Activated CD4-positive, alpha-beta memory T cell treated with anti-CD3 and anti-CD28 coated beads, Interleukin-2, amount 10 ng/mL, durations not matched to agents 7 days and 5 days (primary cell): ENCODE results near the gene ASCC1. TPM values are rescaled to one million over a fixed set of nuclear protein-coding genes. Genes with fewer than 3 reads are reported as not detected.

ENCODE experiments used
- CTCF ChIA-PET: fragments of 350-600 bp; sonication (Branson Sonifier 250); formaldehyde crosslinking; loops from one replicate; lab custom pipeline; 2021; ENCODE audit warnings: antibody characterized with exemption, inconsistent platforms; lab: Charles Lee
- POLR2A ChIA-PET: fragments of 350-600 bp; sonication (Branson Sonifier 250); formaldehyde crosslinking; loops from one replicate; lab custom pipeline; 2021; ENCODE audit warnings: antibody characterized with exemption; lab: Charles Lee
- DNase-seq: peaks from one replicate; pipeline ENCODE4 v3.0.0-alpha.2; 2020
- H3K27ac Mint-ChIP-seq: one replicate; pipeline ENCODE4 v1.8.0; 2021; ENCODE audit warnings: mild to moderate bottlenecking, mixed read lengths
- H3K27me3 Mint-ChIP-seq: one replicate; pipeline ENCODE4 v1.8.0; 2021; ENCODE audit warnings: mixed read lengths
- H3K36me3 Mint-ChIP-seq: one replicate; pipeline ENCODE4 v1.8.0; 2021; ENCODE audit warnings: low read depth, mixed read lengths
- H3K4me1 Mint-ChIP-seq: one replicate; pipeline ENCODE4 v1.8.0; 2021; ENCODE audit warnings: mixed read lengths
- H3K4me3 Mint-ChIP-seq: one replicate; pipeline ENCODE4 v1.8.0; 2021; ENCODE audit warnings: mild to moderate bottlenecking, mixed read lengths
- H3K9me3 Mint-ChIP-seq: one replicate; pipeline ENCODE4 v1.8.0; 2021; ENCODE audit warnings: mixed read lengths
- total RNA-seq, 2 experiments: library from RNA; stranded (reverse); gene quantifications; one replicate each; pipeline ENCODE4 v1.2.3, GENCODE V29; 2021

Gene ASCC1
- total RNA-seq, 2 experiments from 2014 or later = 35.5 to 36.2 TPM

GRCh38 chr10:72081210-72081609, 134.9 kb downstream of the ASCC1 start:
- CTCF ChIA-PET = no interaction called here
- H3K27me3 Mint-ChIP-seq = no peaks in the 10 kb centered on the region
- H3K4me1 Mint-ChIP-seq = peaks cover 85% of the 10 kb centered on the region
- H3K9me3 Mint-ChIP-seq = no peaks in the 10 kb centered on the region
- H3K4me3 Mint-ChIP-seq = no peak overlapping the region
- DNase-seq = no peak
- H3K36me3 Mint-ChIP-seq = peaks cover 75% of the 10 kb centered on the region
- peak overlapping the region; percentile 48 for H3K27ac Mint-ChIP-seq
- POLR2A ChIA-PET = no interaction called here

- Mint-ChIP-seq H3K9me3 (no peaks in the 10 kb centered on the region), H3K36me3 (peaks cover 72% of the 10 kb centered on the region), H3K27me3 (no peaks in the 10 kb centered on the region), H3K4me3 (no peak overlapping the region), H3K27ac (peak overlapping the region; percentile 40), H3K4me1 (peaks cover 82% of the 10 kb centered on the region)
- no peak for DNase-seq
- CTCF ChIA-PET = interaction anchor here (1.0 to 1.9 kb wide), 2 partner anchors 32 to 256 kb away, joined by 3 to 7 read pairs; no protein-coding TSS in a partner anchor
- POLR2A ChIA-PET = interaction anchor here (1.2 to 2.2 kb wide), 4 partner anchors 8 to 30 kb away, joined by 4 to 18 read pairs (median 6); partner anchors contain the start of gene SPOCK2
These were observed 135.8 kb downstream of the ASCC1 start for GRCh38 chr10:72080042-72080975.

GRCh38 chr10:72079356-72079755, 136.7 kb downstream of the ASCC1 start:
- peaks cover 72% of the 10 kb centered on the region for H3K36me3 Mint-ChIP-seq
- ChIA-PET POLR2A (interaction anchor here (0.9 to 2.2 kb wide), 6 partner anchors 9 to 251 kb away, joined by 3 to 18 read pairs (median 5); partner anchors contain the start of genes ANAPC16, ASCC1 and SPOCK2), CTCF (interaction anchor here (0.7 to 1.9 kb wide), 5 partner anchors 29 to 266 kb away, joined by 3 to 7 read pairs (median 3); no protein-coding TSS in a partner anchor)
- H3K4me1 Mint-ChIP-seq = peaks cover 74% of the 10 kb centered on the region
- no peaks in the 10 kb centered on the region for H3K9me3 Mint-ChIP-seq
- H3K27ac Mint-ChIP-seq = peak overlapping the region; percentile 64
- H3K27me3 Mint-ChIP-seq = no peaks in the 10 kb centered on the region
- DNase-seq = no peak
- no peak overlapping the region for H3K4me3 Mint-ChIP-seq

- DNase-seq = no peak
- Mint-ChIP-seq H3K36me3 (peaks cover 70% of the 10 kb centered on the region), H3K4me3 (no peak overlapping the region)
These were observed 138.6 kb downstream of the ASCC1 start for GRCh38 chr10:72077275-72077990.

GRCh38 chr10:72076756-72077155, 139.3 kb downstream of the ASCC1 start:
- Mint-ChIP-seq H3K4me3 (no peak overlapping the region), H3K27me3 (no peaks in the 10 kb centered on the region), H3K36me3 (peaks cover 71% of the 10 kb centered on the region), H3K9me3 (no peaks in the 10 kb centered on the region), H3K4me1 (peaks cover 51% of the 10 kb centered on the region), H3K27ac (no peak overlapping the region)
- POLR2A ChIA-PET = interaction anchor here (0.9 to 1.4 kb wide), 2 partner anchors 9 to 15 kb away, joined by 3 read pairs; no protein-coding TSS in a partner anchor
- no peak for DNase-seq
- CTCF ChIA-PET = no interaction called here

More at GRCh38 chr10:72077275-72077990, 138.6 kb downstream of the ASCC1 start:
- CTCF ChIA-PET = no interaction called here
- POLR2A ChIA-PET = interaction anchor here (0.6 to 1.4 kb wide), 3 partner anchors 9 to 16 kb away, joined by 3 read pairs; no protein-coding TSS in a partner anchor
- H3K27me3 Mint-ChIP-seq = no peaks in the 10 kb centered on the region
- H3K4me1 Mint-ChIP-seq = peaks cover 58% of the 10 kb centered on the region
- H3K27ac Mint-ChIP-seq = no peak overlapping the region
- no peaks in the 10 kb centered on the region for H3K9me3 Mint-ChIP-seq

GRCh38 chr10:72075376-72076115, 140.5 kb downstream of the ASCC1 start:
- H3K27ac Mint-ChIP-seq = no peak overlapping the region
- H3K36me3 Mint-ChIP-seq = peaks cover 72% of the 10 kb centered on the region
- H3K9me3 Mint-ChIP-seq = no peaks in the 10 kb centered on the region
- peaks cover 46% of the 10 kb centered on the region for H3K4me1 Mint-ChIP-seq
- no peaks in the 10 kb centered on the region for H3K27me3 Mint-ChIP-seq
- no peak overlapping the region for H3K4me3 Mint-ChIP-seq
- CTCF ChIA-PET = no interaction called here
- POLR2A ChIA-PET = interaction anchor here (1.4 kb wide), 1 partner anchor 8 kb away, joined by 3 read pairs; no protein-coding TSS in a partner anchor
- DNase-seq = no peak

GRCh38 chr10:72074574-72075375, 141.3 kb downstream of the ASCC1 start:
- POLR2A ChIA-PET = no interaction called here
- Mint-ChIP-seq H3K4me3 (no peak overlapping the region), H3K36me3 (peaks cover 73% of the 10 kb centered on the region)

GRCh38 chr10:72073708-72074573, 142.1 kb downstream of the ASCC1 start:
- Mint-ChIP-seq H3K36me3 (peaks cover 77% of the 10 kb centered on the region), H3K27ac (no peak overlapping the region), H3K4me1 (peaks cover 33% of the 10 kb centered on the region), H3K27me3 (no peaks in the 10 kb centered on the region), H3K9me3 (no peaks in the 10 kb centered on the region), H3K4me3 (no peak overlapping the region)
- DNase-seq = no peak
- POLR2A ChIA-PET = no interaction called here
- CTCF ChIA-PET = no interaction called here

More at GRCh38 chr10:72074574-72075375, 141.3 kb downstream of the ASCC1 start:
- H3K27me3 Mint-ChIP-seq = no peaks in the 10 kb centered on the region
- CTCF ChIA-PET = no interaction called here
- peaks cover 40% of the 10 kb centered on the region for H3K4me1 Mint-ChIP-seq
- H3K9me3 Mint-ChIP-seq = no peaks in the 10 kb centered on the region
- H3K27ac Mint-ChIP-seq = no peak overlapping the region
- no peak for DNase-seq

DNA sequence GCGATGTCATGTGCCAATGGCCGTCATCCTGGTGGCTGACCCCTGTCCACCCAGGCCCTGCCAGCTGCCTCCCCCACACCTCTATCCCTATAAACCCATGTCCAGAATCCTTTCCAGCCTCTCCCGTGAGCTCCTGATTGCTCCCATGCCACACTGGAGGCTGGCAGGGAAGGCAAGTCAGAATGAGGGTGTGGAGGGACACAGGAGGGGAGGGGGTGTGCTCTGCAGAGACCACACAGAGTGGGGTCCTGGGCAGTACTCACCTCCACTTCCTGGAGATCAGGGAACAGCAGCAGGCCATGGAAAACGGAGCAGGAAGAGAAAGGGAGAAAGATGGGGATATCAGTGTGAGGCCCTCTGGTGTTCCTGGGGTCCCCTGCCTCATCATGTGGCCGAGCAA, 143.4 kb downstream of the ASCC1 start:
- CTCF ChIA-PET = interaction anchor here (1.0 to 1.5 kb wide), 2 partner anchors 24 to 266 kb away, joined by 3 to 7 read pairs; no protein-coding TSS in a partner anchor
- no peak overlapping the region for H3K4me3 Mint-ChIP-seq
- no peaks in the 10 kb centered on the region for H3K9me3 Mint-ChIP-seq
- H3K27ac Mint-ChIP-seq = no peak overlapping the region
- no peak for DNase-seq
- POLR2A ChIA-PET = interaction anchor here (1.8 to 1.9 kb wide), 2 partner anchors 11 to 17 kb away, joined by 4 to 6 read pairs; no protein-coding TSS in a partner anchor
- H3K36me3 Mint-ChIP-seq = peaks cover 82% of the 10 kb centered on the region
- H3K27me3 Mint-ChIP-seq = no peaks in the 10 kb centered on the region
- peaks cover 24% of the 10 kb centered on the region for H3K4me1 Mint-ChIP-seq

DNA sequence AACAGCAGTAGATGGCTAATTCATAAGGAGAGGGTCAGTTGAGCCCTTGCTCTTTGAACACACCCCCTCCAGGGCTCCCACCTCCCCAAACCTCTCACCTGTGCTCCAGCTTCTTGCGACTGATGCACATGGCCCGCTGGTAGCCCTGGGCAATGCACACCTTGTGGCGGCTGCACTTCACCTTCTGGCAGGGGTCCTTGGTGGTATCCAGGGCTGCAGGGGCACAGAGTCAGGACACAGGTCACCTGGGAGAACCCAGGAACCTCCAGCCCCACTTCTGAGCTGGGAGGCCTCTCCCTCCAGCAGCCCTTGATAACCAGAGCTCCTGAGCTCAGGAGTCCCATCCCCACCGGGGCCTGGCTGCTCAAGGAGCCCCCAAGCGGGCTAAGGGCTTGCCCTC, 144.0 kb downstream of the ASCC1 start:
- Mint-ChIP-seq H3K27me3 (no peaks in the 10 kb centered on the region), H3K4me3 (no peak overlapping the region), H3K27ac (no peak overlapping the region), H3K4me1 (peaks cover 18% of the 10 kb centered on the region), H3K9me3 (no peaks in the 10 kb centered on the region), H3K36me3 (peaks cover 86% of the 10 kb centered on the region)
- no peak for DNase-seq
- ChIA-PET CTCF (interaction anchor here (1.0 to 1.5 kb wide), 3 partner anchors 23 to 266 kb away, joined by 3 to 7 read pairs (median 4); no protein-coding TSS in a partner anchor), POLR2A (interaction anchor here (1.8 to 1.9 kb wide), 2 partner anchors 10 to 17 kb away, joined by 4 to 6 read pairs; no protein-coding TSS in a partner anchor)
